Body of pancreas (tissue), 4 donors: ENCODE measurements around the gene RASAL1.

ENCODE experiments used
- CTCF ChIP-seq, 7 experiments: fragments of 450-650 bp in 4 of 7; fragments of 200-600 bp in 3 of 7; sonication (generic) in 3 of 7; IDR thresholded peaks; one replicate each; pipeline ENCODE4 v1.5.1; 2016 to 2019; ENCODE audit warnings: antibody characterized with exemption in 7 of 7
- POLR2A ChIP-seq, 3 donors: fragments of 450-650 bp; IDR thresholded peaks; one replicate each; pipeline ENCODE4 v1.6.1; 2016; ENCODE audit warnings: antibody characterized with exemption in 3 of 3, mild to moderate bottlenecking in 2 of 3

DNA sequence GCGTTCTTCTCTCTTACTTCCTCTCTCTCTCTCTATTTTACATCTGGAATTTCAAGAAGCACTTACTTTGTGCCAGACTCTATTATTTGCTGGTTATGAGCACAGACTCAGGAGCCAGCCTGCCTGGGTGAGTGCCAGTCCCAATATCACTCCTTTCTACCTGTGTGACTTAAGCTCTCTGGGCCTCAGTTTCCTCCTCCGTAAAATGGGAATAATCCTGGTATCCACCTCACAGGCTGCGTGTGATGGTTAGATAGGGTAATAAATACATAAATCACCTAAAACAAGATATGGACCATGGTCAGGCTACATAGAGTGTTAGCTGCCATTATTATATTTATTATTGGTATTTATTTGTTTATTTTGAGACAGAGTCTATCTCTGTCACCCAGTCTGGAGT lies 24.3 kb downstream of the RASAL1 start:
- TF ChIP-seq CTCF (IDR thresholded peaks at IDR 0.05) (no peak), POLR2A (IDR thresholded peaks at IDR 0.05) (no peak)
